CD4-positive, alpha-beta T cell treated with Interleukin-15 for 1 hour (primary cell): ENCODE measurements around the gene INTS1.

ENCODE experiments used
- DNase-seq: peaks from one replicate; pipeline ENCODE4 v3.0.0-alpha.2; 2020

The INTS1 gene

GRCh38 chr7:1484569-1484968 is 19.6 kb downstream of the INTS1 start:
- DNase-seq, result no peak

DNA sequence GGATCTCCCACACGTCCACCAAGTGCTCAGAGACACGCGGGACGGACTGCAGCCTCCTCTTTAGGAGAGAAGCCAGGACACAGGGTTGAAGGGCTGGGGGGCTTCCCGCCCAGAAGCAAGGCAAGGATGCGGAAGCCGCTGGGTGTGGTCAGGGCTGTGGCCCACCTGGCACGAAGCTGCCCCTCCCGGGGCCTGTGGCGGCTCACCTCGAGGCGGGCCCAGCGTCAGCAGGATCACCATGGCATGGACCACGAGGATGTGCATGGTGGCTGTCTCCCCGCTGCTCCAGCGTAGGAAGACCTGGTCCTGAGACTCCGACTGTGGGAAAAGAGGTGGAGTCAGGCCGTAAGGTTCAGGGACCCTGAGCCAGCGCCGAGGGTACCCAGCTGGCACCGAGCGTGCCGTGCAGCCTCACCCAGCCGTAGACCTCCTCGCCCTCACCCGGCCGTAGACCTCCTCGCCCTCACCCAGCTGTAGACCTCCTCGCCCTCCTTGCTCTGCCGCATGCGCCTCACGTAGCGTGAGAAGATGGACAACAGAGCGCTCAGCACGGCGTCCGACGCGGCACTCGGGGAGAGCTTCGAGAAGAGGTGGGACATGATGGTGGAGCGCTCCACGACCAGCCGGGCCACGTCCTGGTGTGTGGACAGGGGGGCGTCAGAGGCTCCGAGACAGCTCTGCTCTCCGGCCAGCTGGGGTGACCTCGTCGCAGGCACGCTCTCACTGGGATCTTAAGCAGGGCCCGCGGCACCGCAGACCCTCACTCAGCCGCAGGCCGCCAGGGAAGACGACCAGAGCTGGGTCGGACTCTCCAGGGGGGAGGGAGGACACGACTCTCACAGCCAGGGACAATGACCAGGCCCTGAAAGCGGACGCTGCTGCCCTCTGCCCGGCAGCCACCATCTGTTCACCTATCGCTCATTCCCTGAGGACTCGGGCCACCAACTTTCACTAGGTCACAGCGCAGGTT is 20.4 kb downstream of the INTS1 start:
- DNase-seq, result no peak

GRCh38 chr7:1483079-1483478 is 21.1 kb downstream of the INTS1 start:
- DNase-seq, result no peak

DNA sequence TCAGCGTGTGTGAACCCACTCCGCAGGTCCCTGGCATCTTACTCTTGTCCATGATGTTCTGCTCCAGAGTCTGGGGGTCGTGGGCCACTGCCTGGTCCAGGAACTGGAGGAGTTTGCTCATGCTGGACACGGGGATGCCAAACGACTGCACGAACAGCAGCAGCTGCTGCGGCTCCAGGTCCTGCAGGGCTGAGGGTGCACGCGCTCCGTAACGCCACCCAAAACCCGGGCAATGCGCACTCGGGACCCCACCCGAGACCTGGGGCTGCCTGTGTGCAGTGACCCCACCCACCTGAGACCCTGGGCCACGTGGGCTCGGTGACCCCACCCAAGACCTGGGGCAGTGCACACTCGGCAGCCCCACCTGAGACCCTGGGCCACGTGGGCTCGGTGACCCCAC is 22.9 kb downstream of the INTS1 start:
- no peak for DNase-seq

GRCh38 chr7:1480670-1481069 is 23.5 kb downstream of the INTS1 start:
- DNase-seq, result no peak

DNA sequence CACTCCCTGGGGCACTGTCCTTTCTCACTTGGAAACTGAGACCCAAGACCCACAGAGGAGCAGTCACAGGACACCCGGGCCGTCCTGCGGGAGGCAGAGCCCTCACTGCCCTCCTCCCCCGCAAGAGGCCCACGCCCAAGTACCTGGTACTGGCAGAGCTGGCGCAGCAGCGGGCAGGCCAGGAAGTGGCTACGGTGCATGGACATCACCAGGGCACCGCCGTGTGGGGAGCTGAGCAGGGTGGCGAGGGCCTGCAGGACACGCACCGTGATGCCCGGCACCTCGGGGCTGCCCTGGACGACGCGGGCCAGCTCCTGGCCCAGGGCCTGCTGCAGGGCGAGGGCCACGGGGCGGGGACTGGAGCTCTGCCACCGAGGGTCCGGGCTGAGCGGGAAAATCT is 24.9 kb downstream of the INTS1 start:
- DNase-seq, result no peak

DNA sequence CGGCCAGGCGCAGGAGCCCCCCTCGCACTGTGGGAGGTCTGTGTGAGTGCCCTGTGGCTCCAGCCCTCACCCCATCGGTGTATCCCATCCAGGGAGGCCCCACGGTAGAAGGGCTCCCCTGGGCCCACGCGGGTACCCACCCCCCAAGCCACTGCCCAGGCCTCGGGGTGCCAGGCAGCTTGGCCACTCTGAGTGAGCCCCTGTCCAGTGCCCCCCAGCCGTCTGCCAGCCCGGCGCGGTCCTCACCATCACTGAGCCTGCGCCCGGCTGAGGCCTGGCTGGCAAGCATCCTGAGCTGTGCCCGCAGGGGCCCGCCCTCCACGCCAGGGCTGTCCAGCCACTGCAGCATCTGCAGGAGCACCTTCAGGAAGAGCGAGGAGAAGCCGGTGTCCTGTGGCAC is 25.7 kb downstream of the INTS1 start:
- no peak for DNase-seq

DNA sequence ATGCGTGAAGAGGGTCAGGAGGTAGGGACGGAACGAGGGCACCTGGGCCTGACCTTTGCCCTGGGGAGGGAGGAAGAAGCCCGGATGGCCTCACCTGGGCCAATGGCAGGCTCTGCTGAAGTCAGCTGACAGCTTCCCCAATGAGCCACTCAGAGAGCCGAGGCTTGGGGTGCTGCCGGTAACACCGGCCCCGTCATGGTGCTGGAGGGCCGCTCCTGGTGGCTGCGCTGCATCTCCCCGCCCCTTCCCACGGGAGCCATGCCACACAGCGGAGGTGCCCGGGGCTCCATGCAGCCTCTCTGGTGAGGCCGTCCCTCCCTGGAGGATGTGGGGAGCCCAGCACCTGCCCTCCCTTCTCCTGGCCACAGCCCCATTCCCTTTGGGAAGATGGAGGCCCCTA is 27.3 kb downstream of the INTS1 start:
- DNase-seq, result no peak

GRCh38 chr7:1475991-1476390 is 28.2 kb downstream of the INTS1 start:
- no peak for DNase-seq

- DNase-seq, result no peak
These were observed 28.8 kb downstream of the INTS1 start for GRCh38 chr7:1475393-1475792.

GRCh38 chr7:1474736-1475135 is 29.5 kb downstream of the INTS1 start:
- no peak for DNase-seq

DNA sequence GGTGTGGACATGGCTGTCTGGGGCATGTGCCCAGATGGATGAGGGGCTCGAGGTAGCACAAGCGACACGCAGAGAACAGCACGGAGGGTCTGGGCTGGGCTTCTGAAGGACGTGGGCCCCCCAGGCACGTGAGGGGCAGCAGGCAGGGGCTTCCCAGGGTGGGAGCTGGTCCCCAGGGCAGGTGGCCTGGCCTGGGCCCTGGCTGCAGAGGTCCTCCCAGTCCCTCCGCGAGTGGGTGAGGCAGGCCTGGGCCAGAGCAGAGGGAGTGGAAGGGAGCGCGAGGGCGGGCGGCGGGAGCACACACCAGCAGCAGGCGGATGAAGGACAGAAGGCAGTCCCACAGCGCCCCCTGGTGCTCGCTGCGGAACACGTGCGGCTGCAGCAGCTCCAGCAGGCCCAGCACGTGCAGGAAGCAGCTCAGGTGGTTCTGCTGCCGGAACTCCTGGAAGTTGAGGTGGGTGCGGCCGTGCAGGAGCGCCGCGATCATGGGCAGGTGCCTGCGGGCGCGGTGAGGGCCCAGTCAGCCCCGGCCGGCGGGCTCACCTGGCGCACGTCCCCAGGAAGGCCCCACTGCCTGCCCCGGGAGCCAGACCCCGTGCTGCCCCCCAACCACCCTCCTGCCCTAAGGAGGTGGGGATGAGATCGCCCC is 30.2 kb downstream of the INTS1 start:
- peak; percentile 82 for DNase-seq

GRCh38 chr7:1470901-1471300 is 33.3 kb downstream of the INTS1 start:
- DNase-seq, result no peak

DNA sequence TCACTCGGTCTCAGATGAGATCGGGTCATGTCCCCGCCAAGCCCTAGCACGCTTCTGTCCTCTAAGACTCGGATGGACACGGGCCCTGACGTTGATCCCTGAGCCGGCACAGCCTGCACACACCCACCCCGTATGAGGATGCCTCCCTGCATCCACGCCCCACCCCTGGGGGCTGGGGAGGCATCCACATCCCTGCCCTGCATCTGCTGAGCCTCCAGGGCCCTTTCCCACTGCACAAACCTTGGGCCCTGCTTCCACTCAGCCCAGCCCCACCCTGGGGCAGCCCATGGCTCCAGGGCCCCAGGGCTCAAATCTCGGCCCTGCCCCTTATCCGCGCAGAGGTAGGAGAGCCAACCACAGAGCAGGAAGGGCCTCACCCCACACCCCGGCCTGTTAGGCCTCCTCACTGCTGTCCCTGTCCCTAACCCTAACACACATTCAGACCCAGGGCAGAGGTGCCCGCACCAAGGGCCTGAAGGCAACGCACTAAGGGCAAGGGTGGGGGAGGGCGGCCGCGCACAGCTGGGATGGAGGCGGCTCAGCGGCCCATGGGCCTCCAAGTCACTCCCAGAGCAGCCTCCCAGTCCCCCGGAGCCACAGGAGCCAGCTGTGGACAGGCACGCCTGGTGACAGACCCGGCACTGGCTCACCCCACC is 35.4 kb downstream of the INTS1 start:
- no peak for DNase-seq

DNA sequence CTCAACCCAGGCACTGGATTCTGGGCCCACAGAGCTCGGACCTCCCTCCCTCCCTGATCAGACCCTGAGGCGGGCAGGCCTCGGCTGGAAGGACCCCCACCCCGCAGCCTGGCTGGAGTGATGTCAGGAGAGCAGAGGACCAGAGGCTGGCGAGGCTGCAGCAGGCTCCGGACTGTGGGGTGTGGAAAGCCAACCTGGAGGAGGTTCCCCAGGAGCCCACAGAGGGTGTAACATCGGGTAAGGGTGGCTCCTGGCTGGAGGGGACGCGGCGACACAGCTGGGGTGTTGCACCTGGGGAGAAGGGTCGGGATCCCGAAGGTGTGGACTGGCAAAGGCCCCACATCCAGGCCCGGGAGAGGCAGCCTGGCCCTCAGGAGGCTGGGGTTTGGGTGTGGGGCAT is 36.0 kb downstream of the INTS1 start:
- DNase-seq, result no peak

GRCh38 chr7:1466524-1467271 is 37.5 kb downstream of the INTS1 start:
- no peak for DNase-seq

DNA sequence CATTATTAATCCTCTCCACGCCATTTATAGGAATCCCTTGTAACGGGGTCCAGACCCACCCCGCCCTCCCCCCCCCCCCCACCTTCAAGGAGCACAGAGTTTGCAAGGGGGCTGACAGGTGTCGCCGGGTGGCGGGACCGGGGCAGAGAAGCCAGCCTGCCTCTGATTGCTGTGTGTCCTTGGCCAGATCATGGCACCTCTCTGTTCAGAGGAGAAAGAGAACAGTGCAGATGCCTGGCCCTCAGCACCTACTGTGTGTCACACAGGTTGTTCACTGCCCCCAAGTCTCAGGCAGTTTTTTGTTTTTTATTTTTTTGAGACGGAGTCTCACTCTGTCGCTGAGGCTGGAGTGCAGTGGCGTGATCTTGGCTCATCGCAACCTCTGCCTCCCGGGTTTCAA is 39.5 kb downstream of the INTS1 start:
- no peak for DNase-seq

GRCh38 chr7:1463676-1464223 is 40.4 kb downstream of the INTS1 start:
- DNase-seq, result no peak

- no peak for DNase-seq
These were observed 42.4 kb downstream of the INTS1 start for GRCh38 chr7:1461646-1462375.

DNA sequence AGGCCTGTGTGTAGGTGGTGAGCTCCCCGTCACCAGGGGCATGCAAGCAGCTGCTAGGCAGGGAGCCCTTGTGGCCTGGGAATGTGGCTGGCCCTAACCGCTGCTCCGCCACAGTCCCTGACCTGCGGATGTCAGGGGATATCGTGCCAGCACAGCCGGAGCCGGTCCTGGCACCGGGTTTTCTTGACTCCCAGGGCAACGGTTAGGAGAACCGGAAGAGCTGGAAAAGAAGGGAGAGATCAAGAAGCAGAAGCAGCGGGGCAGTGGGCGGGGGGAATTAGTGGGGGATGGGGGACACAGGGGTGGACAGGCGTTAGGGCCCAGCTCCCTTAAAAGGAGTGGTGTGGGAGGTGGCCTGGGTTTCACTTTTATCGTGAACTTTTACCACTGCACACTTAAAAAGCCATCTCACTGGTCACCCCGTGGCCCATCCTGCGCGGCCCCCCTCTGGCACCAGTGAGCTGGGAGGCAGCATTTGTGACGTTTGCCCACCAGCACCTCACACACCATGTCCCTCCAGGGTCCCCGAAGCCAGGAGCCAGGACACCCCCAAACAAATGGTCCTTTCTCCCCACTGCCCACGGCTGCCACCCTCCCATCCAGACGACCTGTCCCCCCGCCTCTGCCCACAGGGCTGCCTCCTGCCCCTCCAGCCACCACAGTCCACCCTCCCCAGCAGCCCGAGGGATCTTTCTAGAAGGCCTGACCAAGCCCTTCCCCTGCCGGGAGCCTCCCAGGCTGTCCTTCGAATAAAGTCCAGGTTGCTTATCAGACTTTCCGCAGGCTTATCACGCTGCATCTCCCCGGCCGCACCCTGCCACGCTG is 43.2 kb downstream of the INTS1 start:
- DNase-seq, result no peak
